Peyer's patch (tissue), 4 donors: ENCODE data around the gene TYSND1. TPM values are rescaled to one million over a fixed set of nuclear protein-coding genes. Genes with fewer than 3 reads are reported as not detected.
"Not testable (repeated sequence)": the region's sequence is repeated elsewhere in the genome, so short reads cannot be mapped to it uniquely, and the experiment has no call there.

Experiments
- DNase-seq, 3 donors: peaks; one replicate each; pipeline ENCODE4 v3.0.0-alpha.2; 2017 to 2019
- H3K27ac ChIP-seq, 4 donors: fragments of 200-600 bp; sonication (generic); one replicate each; pipeline ENCODE4 v1.5.1; 2016 to 2019
- H3K27me3 ChIP-seq, 2 donors: fragments of 200-600 bp; sonication (generic); one replicate each; pipeline ENCODE4 v1.5.1; 2019
- H3K36me3 ChIP-seq, 3 donors: fragments of 200-600 bp; sonication (generic); one replicate each; pipeline ENCODE4 v1.5.1; 2016 to 2019
- H3K4me1 ChIP-seq, 4 donors: fragments of 200-600 bp; sonication (generic); one replicate each; pipeline ENCODE4 v1.5.1; 2016 to 2019
- H3K4me3 ChIP-seq, 4 donors: fragments of 200-600 bp; sonication (generic); 1 replicate in 3 of 4; 2 replicates in 1 of 4; pipeline ENCODE4 v1.5.1; 2016 to 2019; ENCODE audit warnings: mild to moderate bottlenecking in 1 of 4
- H3K9me3 ChIP-seq, 4 donors: fragments of 200-600 bp; sonication (generic); one replicate each; pipeline ENCODE4 v1.5.1; 2016 to 2019; ENCODE audit warnings: mild to moderate bottlenecking in 1 of 4
- POLR2A ChIP-seq, 2 donors: fragments of 450-650 bp; IDR thresholded peaks; one replicate each; pipeline ENCODE4 v1.5.1; 2017; ENCODE audit warnings: antibody characterized with exemption in 2 of 2, mild to moderate bottlenecking in 2 of 2, moderate library complexity in 2 of 2
- total RNA-seq, 4 donors: library from RNA; depleted of rRNA; stranded (reverse); fragments of >200 nt; gene quantifications; one replicate each; pipeline ENCODE4 v1.1.0, GENCODE V29; 2016
- TF ChIP-seq, protein P1 (sequence below), 6 experiments: fragments of 450-650 bp in 4 of 6; fragments of 200-600 bp in 2 of 6; sonication (generic) in 1 of 6; IDR thresholded peaks; one replicate each; pipeline ENCODE4 v1.5.1; 2017 to 2019; ENCODE audit warnings: antibody characterized with exemption in 6 of 6, mild to moderate bottlenecking in 3 of 6, moderate library complexity in 1 of 6

TYSND1 gene
- total RNA-seq, 4 donors from 2014 or later = 18.2 to 25.9 (median 21.7) TPM

DNA sequence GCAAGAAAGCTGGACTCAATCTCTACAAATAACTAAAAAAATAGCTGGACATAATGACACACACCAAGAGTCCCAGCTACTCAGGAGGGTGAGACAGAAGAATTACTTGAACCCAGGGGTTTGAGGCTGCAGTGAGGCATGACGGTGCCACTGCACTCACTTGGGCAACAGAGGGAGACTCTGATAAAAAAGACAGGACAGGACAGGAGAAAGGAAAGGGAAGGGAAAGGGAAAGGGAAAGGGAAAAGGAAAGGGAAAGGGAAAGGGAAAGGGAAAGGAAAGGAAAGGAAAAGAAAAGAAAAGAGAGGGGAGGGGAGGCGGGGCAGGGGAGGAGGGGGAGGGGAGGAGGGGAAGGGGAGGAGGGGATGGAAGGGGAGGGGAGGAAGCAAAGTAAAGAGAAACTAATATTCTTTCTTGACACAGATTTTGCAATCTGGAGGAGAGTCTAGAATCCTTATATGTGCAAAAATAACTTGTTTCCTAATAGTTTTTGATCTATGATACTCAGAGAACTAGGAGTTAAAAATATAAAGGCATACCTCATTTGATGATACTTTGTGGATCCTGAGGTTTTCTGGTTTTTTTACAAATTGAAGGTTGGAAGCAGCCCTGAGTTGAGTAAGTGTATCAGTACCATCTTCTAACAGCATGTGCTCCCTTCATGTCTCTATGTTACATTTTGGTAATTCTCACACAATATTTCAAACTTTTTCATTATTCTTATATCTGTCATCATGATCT, 15.8 kb upstream of the TYSND1 start:
- Histone ChIP-seq H3K36me3 (peaks cover 0 to 55% (median 4%) of the 10 kb centered on the region in 3 donors), H3K4me1 (peaks cover 0 to 32% (median 9%) of the 10 kb centered on the region in 4 donors), H3K9me3 (no peaks in the 10 kb centered on the region), H3K27me3 (no peaks in the 10 kb centered on the region), H3K27ac (no peak overlapping the region), H3K4me3 (no peak overlapping the region)
- no peak for DNase-seq
- no peak for TF ChIP-seq POLR2A (IDR thresholded peaks at IDR 0.05)
- TF ChIP-seq, protein P1, sequence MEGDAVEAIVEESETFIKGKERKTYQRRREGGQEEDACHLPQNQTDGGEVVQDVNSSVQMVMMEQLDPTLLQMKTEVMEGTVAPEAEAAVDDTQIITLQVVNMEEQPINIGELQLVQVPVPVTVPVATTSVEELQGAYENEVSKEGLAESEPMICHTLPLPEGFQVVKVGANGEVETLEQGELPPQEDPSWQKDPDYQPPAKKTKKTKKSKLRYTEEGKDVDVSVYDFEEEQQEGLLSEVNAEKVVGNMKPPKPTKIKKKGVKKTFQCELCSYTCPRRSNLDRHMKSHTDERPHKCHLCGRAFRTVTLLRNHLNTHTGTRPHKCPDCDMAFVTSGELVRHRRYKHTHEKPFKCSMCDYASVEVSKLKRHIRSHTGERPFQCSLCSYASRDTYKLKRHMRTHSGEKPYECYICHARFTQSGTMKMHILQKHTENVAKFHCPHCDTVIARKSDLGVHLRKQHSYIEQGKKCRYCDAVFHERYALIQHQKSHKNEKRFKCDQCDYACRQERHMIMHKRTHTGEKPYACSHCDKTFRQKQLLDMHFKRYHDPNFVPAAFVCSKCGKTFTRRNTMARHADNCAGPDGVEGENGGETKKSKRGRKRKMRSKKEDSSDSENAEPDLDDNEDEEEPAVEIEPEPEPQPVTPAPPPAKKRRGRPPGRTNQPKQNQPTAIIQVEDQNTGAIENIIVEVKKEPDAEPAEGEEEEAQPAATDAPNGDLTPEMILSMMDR (IDR thresholded peaks at IDR 0.05) = no peak

DNA sequence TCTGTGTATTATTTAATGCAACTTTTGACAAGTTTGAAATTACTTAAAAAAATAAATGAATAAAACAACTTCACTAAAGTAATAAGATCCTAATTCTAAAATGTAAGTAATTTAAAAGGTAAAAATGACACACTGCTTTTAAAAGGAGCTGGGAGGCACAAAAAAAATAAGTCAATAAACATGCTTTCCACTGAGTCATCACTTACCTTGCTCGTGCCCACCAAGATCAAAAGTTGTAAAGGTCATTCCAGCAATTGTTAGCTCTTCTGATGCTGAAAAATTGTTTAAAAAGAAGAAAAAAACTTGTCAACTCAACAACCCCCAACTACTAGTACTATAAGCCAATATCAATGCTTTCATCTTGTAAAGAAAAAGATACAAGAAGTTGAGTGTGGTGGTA, 14.3 kb upstream of the TYSND1 start:
- Histone ChIP-seq H3K4me3 (no peak overlapping the region), H3K27me3 (no peaks in the 10 kb centered on the region), H3K36me3 (peaks cover 0 to 67% (median 4%) of the 10 kb centered on the region in 3 donors), H3K27ac (no peak overlapping the region), H3K9me3 (no peaks in the 10 kb centered on the region), H3K4me1 (peaks cover 0 to 32% (median 9%) of the 10 kb centered on the region in 4 donors)
- TF ChIP-seq POLR2A (IDR thresholded peaks at IDR 0.05) = no peak
- TF ChIP-seq, protein P1 (IDR thresholded peaks at IDR 0.05) = no peak
- DNase-seq = no peak

DNA sequence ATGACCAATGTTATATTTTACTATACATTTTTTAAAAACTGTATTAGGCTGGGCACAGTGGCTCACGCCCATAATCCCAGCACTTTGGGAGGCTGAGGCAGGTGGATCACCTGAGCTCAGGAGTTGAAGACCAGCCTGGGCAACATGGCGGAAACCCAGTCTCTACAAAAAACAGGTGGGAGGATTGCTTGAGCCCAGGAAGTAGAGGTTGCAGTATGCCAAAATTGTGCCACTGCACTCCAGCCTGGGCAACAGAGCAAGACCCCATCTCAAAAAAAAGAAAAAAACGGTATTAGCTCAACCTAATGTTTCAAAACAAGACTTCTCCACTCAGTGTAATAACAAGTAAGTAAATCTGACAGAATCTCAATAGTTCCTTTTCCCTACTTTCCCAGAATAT, 12.9 kb upstream of the TYSND1 start:
- Histone ChIP-seq H3K36me3 (peaks cover 0 to 73% (median 4%) of the 10 kb centered on the region in 3 donors), H3K4me1 (peaks cover 0 to 28% (median 8%) of the 10 kb centered on the region in 4 donors)
- not testable (repeated sequence) for H3K27ac ChIP-seq, H3K9me3 ChIP-seq, DNase-seq, H3K4me3 ChIP-seq, H3K27me3 ChIP-seq

DNA sequence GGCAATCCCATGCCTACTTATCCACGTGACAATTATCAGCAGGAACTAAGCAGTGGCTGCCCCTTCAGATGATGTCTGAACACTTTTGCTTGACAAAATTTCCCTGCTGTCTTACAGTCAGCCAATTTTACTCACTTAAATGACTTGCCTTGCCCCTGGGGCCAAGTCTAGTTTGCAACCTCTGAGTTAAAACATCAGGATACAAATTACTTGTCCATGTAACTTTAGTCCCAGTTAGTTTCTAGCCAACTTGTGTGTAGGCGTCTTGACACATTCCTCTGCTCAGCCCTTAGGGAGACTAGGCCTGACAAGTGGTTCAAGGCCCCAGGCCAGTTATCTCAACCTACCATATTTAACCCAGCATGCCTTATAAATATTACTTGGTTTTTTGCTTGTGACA, 11.6 kb upstream of the TYSND1 start:
- Histone ChIP-seq H3K36me3 (peaks cover 0 to 85% (median 4%) of the 10 kb centered on the region in 3 donors), H3K4me1 (peaks cover 0 to 15% (median 3%) of the 10 kb centered on the region in 4 donors), H3K27ac (no peak overlapping the region), H3K4me3 (no peak overlapping the region), H3K27me3 (no peaks in the 10 kb centered on the region), H3K9me3 (no peaks in the 10 kb centered on the region)
- TF ChIP-seq POLR2A (IDR thresholded peaks at IDR 0.05) = no peak
- TF ChIP-seq, protein P1 (IDR thresholded peaks at IDR 0.05) = no peak
- DNase-seq = no peak

DNA sequence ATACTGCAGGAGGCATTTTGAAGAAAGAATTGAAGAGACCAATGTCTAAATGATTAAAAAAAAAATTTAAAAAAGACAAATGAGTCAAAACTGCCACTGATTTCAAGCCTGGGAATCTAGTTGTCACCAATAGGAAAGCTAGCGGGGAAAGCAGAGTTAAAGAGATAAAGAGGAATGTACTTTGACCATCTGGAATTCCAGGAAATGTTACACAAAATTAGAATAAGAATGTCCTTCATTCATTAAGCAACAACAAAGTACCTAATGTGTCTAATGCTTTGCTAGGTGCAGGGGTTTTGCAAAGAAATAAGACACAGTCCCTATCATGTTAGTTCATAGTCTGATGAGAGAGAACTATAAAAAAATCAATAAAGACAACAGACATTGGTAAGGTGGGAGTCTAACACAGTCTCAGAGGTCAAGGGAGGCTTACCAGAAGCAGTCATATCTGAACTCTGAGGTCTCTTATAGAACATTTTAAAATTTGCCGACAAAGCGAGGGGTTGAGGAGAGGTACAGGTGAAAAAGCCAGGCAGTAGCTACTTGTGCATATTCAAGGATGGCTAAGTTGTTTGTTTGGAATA, 8.8 kb upstream of the TYSND1 start:
- H3K27ac ChIP-seq = no peak overlapping the region
- H3K27me3 ChIP-seq = no peaks in the 10 kb centered on the region
- H3K4me1 ChIP-seq = no peaks in the 10 kb centered on the region
- no peak overlapping the region for H3K4me3 ChIP-seq
- no peak for TF ChIP-seq POLR2A (IDR thresholded peaks at IDR 0.05)
- TF ChIP-seq, protein P1 (IDR thresholded peaks at IDR 0.05) = no peak
- H3K36me3 ChIP-seq = peaks cover 0 to 94% (median 0%) of the 10 kb centered on the region in 3 donors
- no peak for DNase-seq
- no peaks in the 10 kb centered on the region for H3K9me3 ChIP-seq

DNA sequence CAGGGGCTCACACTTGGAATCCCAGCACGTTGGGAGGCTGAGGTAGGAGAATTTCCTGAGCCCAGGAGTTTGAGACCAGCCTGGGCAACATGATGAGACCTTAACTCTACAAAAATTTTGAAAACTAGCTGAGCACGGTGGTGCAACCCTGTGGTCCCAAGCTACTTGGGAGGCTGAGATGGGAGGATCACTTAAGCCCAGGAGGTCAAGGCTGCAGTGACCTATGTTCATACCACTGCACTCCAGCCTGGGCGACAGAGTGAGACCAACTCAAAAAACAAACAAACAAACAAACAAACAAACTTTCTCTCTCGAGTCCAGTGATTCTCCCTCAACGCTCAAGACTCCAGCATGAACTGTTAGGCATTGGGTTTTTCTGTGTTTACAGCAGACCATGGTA, 2.0 kb upstream of the TYSND1 start:
- H3K4me3 ChIP-seq = no peak overlapping the region
- H3K4me1 ChIP-seq = peaks cover 0 to 23% (median 4%) of the 10 kb centered on the region in 4 donors
- H3K27ac ChIP-seq = no peak overlapping the region
- DNase-seq = no peak
- TF ChIP-seq, protein P1 (IDR thresholded peaks at IDR 0.05) = no peak
- TF ChIP-seq POLR2A (IDR thresholded peaks at IDR 0.05) = no peak
- no peaks in the 10 kb centered on the region for H3K27me3 ChIP-seq
- H3K36me3 ChIP-seq = peaks cover 0 to 37% (median 0%) of the 10 kb centered on the region in 3 donors
- H3K9me3 ChIP-seq = no peaks in the 10 kb centered on the region
